ENCODE results near the gene KRTAP22-1.

The KRTAP22-1 gene

GRCh38 chr21:30600787-30601186 is at the start of gene KRTAP22-1:
KRTAP22-1 (plus strand) TSS chr21:30601087.
- no peaks in the 10 kb centered on the region for H3K27me3 Mint-ChIP-seq
- H3K27ac Mint-ChIP-seq = no peak within 1 kb of the TSS
- H3K4me1 Mint-ChIP-seq = no peaks in the 10 kb centered on the region
- no peaks in the 10 kb centered on the region for H3K36me3 Mint-ChIP-seq
- ATAC-seq (ENCODE audit: low read depth) (no peak), DNase-seq (ENCODE audit: low spot score in 2 of 2) (no peak)
- no peak within 1 kb of the TSS for H3K4me3 Mint-ChIP-seq
- H3K9me3 Mint-ChIP-seq = peaks cover 2% of the 10 kb centered on the region

DNA sequence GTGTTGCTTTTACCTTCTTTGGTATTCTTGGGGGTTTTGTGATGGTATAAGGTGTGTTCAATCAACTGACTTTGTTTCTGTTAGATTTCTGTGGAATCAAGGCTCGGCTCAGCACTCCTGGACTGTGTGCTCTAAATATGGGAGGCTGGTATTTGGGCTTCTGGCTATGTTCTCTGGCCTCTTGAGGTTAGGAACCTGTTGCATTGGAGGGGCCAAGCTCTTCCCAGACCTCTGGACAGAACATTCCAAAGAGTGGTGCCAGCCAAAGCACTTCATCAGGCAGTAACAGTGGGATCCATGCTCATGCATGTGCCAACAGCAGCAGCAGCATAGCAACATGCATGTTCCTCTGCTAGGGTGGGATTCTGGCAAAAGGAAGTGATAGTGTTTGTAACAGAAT is 48.1 kb upstream of the KRTAP22-1 start:
- peaks cover 6% of the 10 kb centered on the region for H3K9me3 Mint-ChIP-seq
- H3K4me1 Mint-ChIP-seq = no peaks in the 10 kb centered on the region
- H3K4me3 Mint-ChIP-seq = no peak overlapping the region
- no peak for ATAC-seq (ENCODE audit: low read depth)
- DNase-seq (ENCODE audit: low spot score in 2 of 2) = no peak
- H3K27me3 Mint-ChIP-seq = no peaks in the 10 kb centered on the region
- H3K36me3 Mint-ChIP-seq = no peaks in the 10 kb centered on the region
- H3K27ac Mint-ChIP-seq = no peak overlapping the region

DNA sequence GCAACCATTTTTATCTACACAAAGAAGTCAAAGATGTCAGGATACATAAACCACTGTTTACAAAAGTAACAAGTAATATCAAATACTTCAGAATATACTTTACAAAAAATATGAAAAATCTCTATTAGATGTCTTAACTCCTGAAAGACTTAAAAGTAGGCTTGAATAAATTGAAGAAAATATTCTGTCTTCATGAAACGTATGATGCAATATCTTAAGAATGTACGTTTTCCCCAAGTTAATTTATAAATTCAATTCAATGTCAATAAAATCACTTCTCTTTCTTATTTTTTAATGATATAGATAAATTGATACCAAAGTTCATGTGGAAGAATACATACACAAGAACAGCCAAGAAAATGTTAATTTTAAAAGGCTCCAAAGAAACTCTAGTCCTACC is 45.8 kb upstream of the KRTAP22-1 start:
- H3K9me3 Mint-ChIP-seq = peaks cover 6% of the 10 kb centered on the region
- H3K27ac Mint-ChIP-seq = no peak overlapping the region
- no peak for ATAC-seq (ENCODE audit: low read depth)
- DNase-seq (ENCODE audit: low spot score in 2 of 2) = no peak
- H3K4me3 Mint-ChIP-seq = no peak overlapping the region
- H3K36me3 Mint-ChIP-seq = no peaks in the 10 kb centered on the region
- no peaks in the 10 kb centered on the region for H3K27me3 Mint-ChIP-seq
- no peaks in the 10 kb centered on the region for H3K4me1 Mint-ChIP-seq

DNA sequence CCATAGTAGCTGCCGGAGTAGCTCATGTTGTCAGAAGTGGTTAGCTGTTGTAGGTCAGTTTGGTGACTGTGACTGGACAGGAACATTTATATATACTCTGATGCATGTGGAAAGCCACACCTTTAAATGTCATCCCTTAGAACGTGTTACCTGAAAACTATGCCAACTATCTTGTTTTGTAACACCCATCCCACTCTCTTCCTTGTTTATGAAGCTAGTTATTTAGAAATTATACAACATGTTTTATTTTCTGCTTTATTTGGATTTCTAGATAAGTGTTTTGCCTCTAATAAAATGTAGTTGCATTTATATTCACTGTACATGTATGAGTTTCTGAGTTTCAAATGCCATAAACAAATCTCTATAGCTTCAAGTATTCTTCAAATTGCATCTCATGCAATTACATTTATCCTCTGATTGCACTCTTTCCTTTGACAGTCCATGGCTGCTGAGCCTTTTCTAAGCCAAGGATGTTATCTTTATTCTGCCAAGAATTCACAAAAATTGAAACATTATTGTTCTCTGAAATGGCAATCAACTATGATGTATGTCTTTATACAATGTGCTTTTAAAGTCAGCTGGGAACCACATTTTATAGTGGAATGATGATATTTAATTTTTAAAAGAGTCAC is 39.5 kb upstream of the KRTAP22-1 start, which contains the start of gene KRTAP19-7:
TSS of gene KRTAP19-7 (minus strand) at position 51 of the 632 bp plus-strand sequence. CDS start at position 26, 25 bp downstream.
- H3K4me3 Mint-ChIP-seq = no peak within 1 kb of the TSS
- H3K27me3 Mint-ChIP-seq = no peaks in the 10 kb centered on the region
- no peaks in the 10 kb centered on the region for H3K36me3 Mint-ChIP-seq
- peaks cover 3% of the 10 kb centered on the region for H3K9me3 Mint-ChIP-seq
- ATAC-seq (ENCODE audit: low read depth) = no peak
- no peak for DNase-seq (ENCODE audit: low spot score in 2 of 2)
- H3K27ac Mint-ChIP-seq = no peak within 1 kb of the TSS
- H3K4me1 Mint-ChIP-seq = no peaks in the 10 kb centered on the region

DNA sequence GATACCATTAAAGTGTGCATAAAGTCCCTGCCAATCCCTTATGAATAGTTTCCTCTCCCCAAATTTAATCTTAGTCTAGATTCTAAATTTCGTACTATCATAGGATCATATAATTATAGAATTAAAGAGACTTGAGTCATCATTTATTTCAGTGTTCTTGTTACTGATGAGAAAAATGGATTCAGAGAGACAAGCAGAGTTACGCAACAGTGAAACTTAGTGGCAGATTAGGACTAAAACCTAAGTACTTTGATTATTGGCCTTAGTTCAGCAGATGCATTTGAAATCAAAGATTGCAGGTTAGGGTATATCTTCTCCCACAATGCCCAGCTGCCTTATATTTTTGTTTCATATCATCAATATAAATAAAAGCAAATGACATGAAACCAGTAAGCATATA is 38.9 kb upstream of the KRTAP22-1 start:
- Mint-ChIP-seq H3K27me3 (no peaks in the 10 kb centered on the region), H3K4me3 (no peak overlapping the region), H3K27ac (no peak overlapping the region), H3K4me1 (no peaks in the 10 kb centered on the region), H3K9me3 (peaks cover 3% of the 10 kb centered on the region), H3K36me3 (no peaks in the 10 kb centered on the region)
- DNase-seq (ENCODE audit: low spot score in 2 of 2) = no peak
- ATAC-seq (ENCODE audit: low read depth) = no peak

- no peaks in the 10 kb centered on the region for H3K27me3 Mint-ChIP-seq
- H3K4me3 Mint-ChIP-seq = no peak overlapping the region
- no peaks in the 10 kb centered on the region for H3K36me3 Mint-ChIP-seq
- peaks cover 3% of the 10 kb centered on the region for H3K9me3 Mint-ChIP-seq
- ATAC-seq (ENCODE audit: low read depth) = no peak
- DNase-seq (ENCODE audit: low spot score in 2 of 2) = no peak
- H3K27ac Mint-ChIP-seq = no peak overlapping the region
- H3K4me1 Mint-ChIP-seq = no peaks in the 10 kb centered on the region
Measured at GRCh38 chr21:30563072-30563471, 37.8 kb upstream of the KRTAP22-1 start.

GRCh38 chr21:30563630-30564029 is 37.3 kb upstream of the KRTAP22-1 start:
- Mint-ChIP-seq H3K36me3 (no peaks in the 10 kb centered on the region), H3K27me3 (no peaks in the 10 kb centered on the region), H3K9me3 (peaks cover 3% of the 10 kb centered on the region), H3K4me1 (no peaks in the 10 kb centered on the region), H3K4me3 (no peak overlapping the region), H3K27ac (no peak overlapping the region)
- DNase-seq (ENCODE audit: low spot score in 2 of 2) (no peak), ATAC-seq (ENCODE audit: low read depth) (no peak)

DNA sequence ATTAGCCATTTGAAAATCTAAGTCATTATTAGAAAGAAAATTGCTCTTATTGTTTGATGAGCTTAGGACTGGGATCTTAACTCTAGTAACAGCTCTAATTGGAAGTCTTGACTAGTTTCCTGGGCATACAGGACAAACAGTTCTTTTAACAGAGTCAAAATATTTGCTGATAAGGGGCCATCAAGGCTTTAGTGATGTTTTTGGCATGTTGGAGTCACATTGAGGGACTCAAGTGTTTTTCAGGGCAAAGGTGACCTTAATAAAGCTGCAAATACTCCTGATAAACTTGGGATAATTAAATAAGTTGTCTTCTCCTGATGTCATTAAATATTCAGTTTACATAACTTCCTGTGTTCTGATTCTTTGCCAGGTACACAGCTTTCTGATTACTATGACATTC is 33.3 kb upstream of the KRTAP22-1 start:
- Mint-ChIP-seq H3K36me3 (no peaks in the 10 kb centered on the region), H3K27ac (no peak overlapping the region), H3K9me3 (peaks cover 8% of the 10 kb centered on the region), H3K4me1 (no peaks in the 10 kb centered on the region), H3K4me3 (no peak overlapping the region), H3K27me3 (no peaks in the 10 kb centered on the region)
- DNase-seq (ENCODE audit: low spot score in 2 of 2) = no peak
- no peak for ATAC-seq (ENCODE audit: low read depth)

DNA sequence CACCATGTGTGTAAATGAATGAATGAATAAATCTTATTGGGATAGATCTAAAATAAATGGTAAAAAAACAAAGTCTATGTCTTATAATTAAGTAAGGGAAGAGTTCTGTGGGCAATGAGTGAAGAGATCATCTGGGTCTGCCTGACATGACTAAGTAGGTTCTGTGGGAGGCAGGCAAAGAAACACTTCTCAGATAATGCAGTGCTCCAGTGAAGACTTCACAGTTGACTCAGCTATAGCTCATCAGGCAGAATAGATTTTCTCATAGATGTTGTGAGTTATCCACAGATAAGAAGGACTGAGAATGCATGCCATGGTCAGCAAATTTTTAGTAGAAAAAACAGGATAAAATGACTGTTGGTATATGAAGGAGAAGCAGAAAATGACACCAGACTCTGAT is 23.1 kb upstream of the KRTAP22-1 start:
- Mint-ChIP-seq H3K27me3 (no peaks in the 10 kb centered on the region), H3K9me3 (peaks cover 2% of the 10 kb centered on the region), H3K27ac (no peak overlapping the region), H3K4me1 (no peaks in the 10 kb centered on the region), H3K36me3 (no peaks in the 10 kb centered on the region), H3K4me3 (no peak overlapping the region)
- no peak for DNase-seq (ENCODE audit: low spot score in 2 of 2)
- no peak for ATAC-seq (ENCODE audit: low read depth)

- DNase-seq (ENCODE audit: low spot score in 2 of 2) = no peak
- Mint-ChIP-seq H3K4me3 (no peak overlapping the region), H3K27me3 (no peaks in the 10 kb centered on the region), H3K9me3 (no peaks in the 10 kb centered on the region), H3K36me3 (no peaks in the 10 kb centered on the region), H3K4me1 (no peaks in the 10 kb centered on the region), H3K27ac (no peak overlapping the region)
- ATAC-seq (ENCODE audit: low read depth) = no peak
Measured at GRCh38 chr21:30579346-30579745, 21.5 kb upstream of the KRTAP22-1 start.

GRCh38 chr21:30580132-30580531 is 20.8 kb upstream of the KRTAP22-1 start:
- no peak overlapping the region for H3K4me3 Mint-ChIP-seq
- DNase-seq (ENCODE audit: low spot score in 2 of 2) (no peak), ATAC-seq (ENCODE audit: low read depth) (no peak)
- peaks cover 2% of the 10 kb centered on the region for H3K9me3 Mint-ChIP-seq
- H3K36me3 Mint-ChIP-seq = no peaks in the 10 kb centered on the region
- H3K27ac Mint-ChIP-seq = no peak overlapping the region
- no peaks in the 10 kb centered on the region for H3K4me1 Mint-ChIP-seq
- H3K27me3 Mint-ChIP-seq = no peaks in the 10 kb centered on the region

- Mint-ChIP-seq H3K4me3 (no peak overlapping the region), H3K27me3 (no peaks in the 10 kb centered on the region), H3K9me3 (peaks cover 2% of the 10 kb centered on the region), H3K36me3 (no peaks in the 10 kb centered on the region), H3K4me1 (no peaks in the 10 kb centered on the region), H3K27ac (no peak overlapping the region)
- DNase-seq (ENCODE audit: low spot score in 2 of 2) = no peak
- no peak for ATAC-seq (ENCODE audit: low read depth)
Measured at GRCh38 chr21:30582870-30583269, 18.0 kb upstream of the KRTAP22-1 start.

GRCh38 chr21:30590297-30590696 is 10.6 kb upstream of the KRTAP22-1 start, which contains the start of gene KRTAP22-2:
KRTAP22-2 (minus strand) TSS chr21:30590397.
- no peak within 1 kb of the TSS for H3K4me3 Mint-ChIP-seq
- no peaks in the 10 kb centered on the region for H3K36me3 Mint-ChIP-seq
- ATAC-seq (ENCODE audit: low read depth) (no peak), DNase-seq (ENCODE audit: low spot score in 2 of 2) (no peak)
- peaks cover 4% of the 10 kb centered on the region for H3K9me3 Mint-ChIP-seq
- no peaks in the 10 kb centered on the region for H3K27me3 Mint-ChIP-seq
- H3K27ac Mint-ChIP-seq = no peak within 1 kb of the TSS
- no peaks in the 10 kb centered on the region for H3K4me1 Mint-ChIP-seq

GRCh38 chr21:30592140-30592539 is 8.7 kb upstream of the KRTAP22-1 start, which contains the start of gene KRTAP6-3:
KRTAP6-3 (plus strand) TSS chr21:30592440; CDS start chr21:30592446, 6 bp downstream.
- Mint-ChIP-seq H3K4me3 (no peak within 1 kb of the TSS), H3K36me3 (no peaks in the 10 kb centered on the region), H3K27ac (no peak within 1 kb of the TSS), H3K4me1 (no peaks in the 10 kb centered on the region), H3K27me3 (no peaks in the 10 kb centered on the region), H3K9me3 (peaks cover 4% of the 10 kb centered on the region)
- ATAC-seq (ENCODE audit: low read depth) (no peak), DNase-seq (ENCODE audit: low spot score in 2 of 2) (no peak)

DNA sequence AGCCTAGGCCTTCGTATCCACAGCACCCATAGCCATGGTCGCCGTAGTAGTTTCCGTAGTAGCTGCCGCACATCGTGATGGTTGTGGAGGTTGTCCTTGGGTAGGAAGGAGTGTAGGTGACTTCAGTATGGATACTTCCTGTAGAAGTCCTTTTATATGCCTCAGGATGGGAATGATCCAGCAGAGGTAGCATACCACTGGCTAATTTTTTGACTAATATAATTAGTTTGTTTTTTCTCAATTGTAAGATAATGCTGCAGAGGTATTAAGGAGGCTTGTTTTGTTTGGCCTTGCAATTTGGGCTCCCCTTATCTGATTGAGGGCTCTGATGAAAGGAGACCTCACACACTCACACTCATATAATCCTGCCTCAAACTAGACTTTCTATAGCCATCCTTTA is 2.1 kb upstream of the KRTAP22-1 start, which contains the start of gene KRTAP6-2:
TSS of gene KRTAP6-2 (minus strand) at position 101 of the 400 bp plus-strand sequence. CDS start at position 73, 28 bp downstream.
- Mint-ChIP-seq H3K4me1 (no peaks in the 10 kb centered on the region), H3K4me3 (no peak within 1 kb of the TSS), H3K27me3 (no peaks in the 10 kb centered on the region), H3K27ac (no peak within 1 kb of the TSS), H3K9me3 (peaks cover 2% of the 10 kb centered on the region), H3K36me3 (no peaks in the 10 kb centered on the region)
- ATAC-seq (ENCODE audit: low read depth) = no peak
- no peak for DNase-seq (ENCODE audit: low spot score in 2 of 2)
